Endothelial cell of umbilical vein (primary cell): ENCODE measurements around the gene STPG4.

ENCODE experiments used
- EZH2 ChIP-seq: IDR thresholded peaks from 2 replicates; pipeline ENCODE4 v1.6.1; 2012; ENCODE audit warnings: borderline replicate concordance, low read depth, mild to moderate bottlenecking, moderate library complexity, low read length, inconsistent platforms; ENCODE audit not compliant: severe bottlenecking
- FOS ChIP-seq: IDR thresholded peaks from 2 replicates; pipeline ENCODE4 v1.6.1; 2011; ENCODE audit warnings: mild to moderate bottlenecking, low read length, moderate library complexity, borderline replicate concordance; ENCODE audit not compliant: insufficient read depth
- JUN ChIP-seq: IDR thresholded peaks from 2 replicates; pipeline ENCODE4 v1.6.1; 2011; ENCODE audit warnings: borderline replicate concordance, low read depth; ENCODE audit not compliant: insufficient read length, insufficient read depth
- POLR2A ChIP-seq: IDR thresholded peaks from 2 replicates; pipeline ENCODE4 v1.6.1; 2012; ENCODE audit warnings: low read depth, mild to moderate bottlenecking, control low read depth, low read length
- POLR2AphosphoS5 ChIP-seq: IDR thresholded peaks from 2 replicates; pipeline ENCODE4 v1.6.1; 2012; ENCODE audit warnings: low read depth, mild to moderate bottlenecking, control low read depth, low read length, moderate library complexity; ENCODE audit not compliant: insufficient read depth
- TF ChIP-seq, protein P1 (sequence below), 2 donors: IDR thresholded peaks; 1 replicate in 1 of 2; 2 replicates in 1 of 2; pipeline ENCODE4 v1.5.1; 2011; ENCODE audit warnings: low read length in 2 of 2, mild to moderate bottlenecking in 2 of 2, moderate library complexity in 2 of 2, control low read depth in 1 of 2, inconsistent platforms in 1 of 2, low read depth in 1 of 2; ENCODE audit not compliant: insufficient read depth in 1 of 2; ENCODE audit errors: extremely low read depth in 1 of 2
- TF ChIP-seq, protein P2 (sequence below): IDR thresholded peaks from 2 replicates; pipeline ENCODE4 v1.6.1; 2011; ENCODE audit not compliant: insufficient read depth, insufficient read length

DNA sequence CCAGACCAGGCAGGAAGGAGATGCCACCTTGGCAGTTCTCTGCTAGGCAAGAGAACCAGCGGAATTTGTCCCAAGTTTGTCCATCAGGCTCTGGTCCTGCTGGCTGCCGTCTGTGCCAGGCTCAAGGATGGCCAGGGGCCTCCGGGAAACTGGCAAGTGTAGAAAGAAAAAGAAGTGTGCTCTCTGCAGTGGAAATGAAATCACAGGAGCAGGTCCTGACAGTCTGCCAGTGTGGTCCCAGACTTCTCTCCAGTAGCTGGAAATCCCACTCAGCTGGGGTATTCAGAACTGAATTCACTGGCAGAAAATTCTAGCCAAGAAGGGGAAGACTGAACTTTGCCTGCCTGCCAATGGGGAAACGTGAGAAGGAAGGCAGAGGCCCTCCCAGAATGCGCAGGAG lies 91.0 kb downstream of the STPG4 start:
- TF ChIP-seq, protein P1, sequence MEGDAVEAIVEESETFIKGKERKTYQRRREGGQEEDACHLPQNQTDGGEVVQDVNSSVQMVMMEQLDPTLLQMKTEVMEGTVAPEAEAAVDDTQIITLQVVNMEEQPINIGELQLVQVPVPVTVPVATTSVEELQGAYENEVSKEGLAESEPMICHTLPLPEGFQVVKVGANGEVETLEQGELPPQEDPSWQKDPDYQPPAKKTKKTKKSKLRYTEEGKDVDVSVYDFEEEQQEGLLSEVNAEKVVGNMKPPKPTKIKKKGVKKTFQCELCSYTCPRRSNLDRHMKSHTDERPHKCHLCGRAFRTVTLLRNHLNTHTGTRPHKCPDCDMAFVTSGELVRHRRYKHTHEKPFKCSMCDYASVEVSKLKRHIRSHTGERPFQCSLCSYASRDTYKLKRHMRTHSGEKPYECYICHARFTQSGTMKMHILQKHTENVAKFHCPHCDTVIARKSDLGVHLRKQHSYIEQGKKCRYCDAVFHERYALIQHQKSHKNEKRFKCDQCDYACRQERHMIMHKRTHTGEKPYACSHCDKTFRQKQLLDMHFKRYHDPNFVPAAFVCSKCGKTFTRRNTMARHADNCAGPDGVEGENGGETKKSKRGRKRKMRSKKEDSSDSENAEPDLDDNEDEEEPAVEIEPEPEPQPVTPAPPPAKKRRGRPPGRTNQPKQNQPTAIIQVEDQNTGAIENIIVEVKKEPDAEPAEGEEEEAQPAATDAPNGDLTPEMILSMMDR (IDR thresholded peaks at IDR 0.05; ENCODE audit: extremely low read depth in 1 of 2, insufficient read depth in 1 of 2, low read depth in 1 of 2, low read length in 2 of 2) = no peak
- TF ChIP-seq POLR2AphosphoS5 (no peak), POLR2A (no peak), EZH2 (no peak), FOS (no peak), JUN (no peak)
- TF ChIP-seq, protein P2, sequence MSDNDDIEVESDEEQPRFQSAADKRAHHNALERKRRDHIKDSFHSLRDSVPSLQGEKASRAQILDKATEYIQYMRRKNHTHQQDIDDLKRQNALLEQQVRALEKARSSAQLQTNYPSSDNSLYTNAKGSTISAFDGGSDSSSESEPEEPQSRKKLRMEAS = no peak
